ENCODE data around the gene DNAJC6.

Gene DNAJC6

GRCh38 chr1:65309304-65310077 lies at the start of gene DNAJC6:
Gene DNAJC6 (plus strand): TSS chr1:65309543. CDS start chr1:65309746, 203 bp downstream.
- DNase-seq (peak; percentile 13), ATAC-seq (replicated peaks) (peak; percentile 84 to 85)
- Mint-ChIP-seq H3K4me3 (peak within 1 kb of the TSS; percentile 74 to 79), H3K27ac (no peak within 1 kb of the TSS), H3K27me3 (peaks cover 30 to 61% of the 10 kb centered on the region in 2 donors), H3K36me3 (no peaks in the 10 kb centered on the region), H3K4me1 (peaks cover 3 to 4% of the 10 kb centered on the region in 2 donors), H3K9me3 (no peaks in the 10 kb centered on the region)

- peaks cover 12 to 15% of the 10 kb centered on the region in 2 donors for H3K4me1 Mint-ChIP-seq
- peaks cover 18 to 23% of the 10 kb centered on the region in 2 donors for H3K27me3 Mint-ChIP-seq
- no peaks in the 10 kb centered on the region for H3K36me3 Mint-ChIP-seq
- H3K4me3 Mint-ChIP-seq, result no peak overlapping the region
- no peak overlapping the region for H3K27ac Mint-ChIP-seq
- no peaks in the 10 kb centered on the region for H3K9me3 Mint-ChIP-seq
- ATAC-seq (replicated peaks) (no peak), DNase-seq (no peak)
Observed at GRCh38 chr1:65259816-65260215, 49.5 kb upstream of the DNAJC6 start.

GRCh38 chr1:65260851-65261473 lies 48.4 kb upstream of the DNAJC6 start:
- ATAC-seq (replicated peaks), result peak; percentile 50 to 62
- no peak overlapping the region for H3K27ac Mint-ChIP-seq
- DNase-seq, result no peak

GRCh38 chr1:65263286-65263685 lies 46.1 kb upstream of the DNAJC6 start:
- Mint-ChIP-seq H3K27me3 (peaks cover 26 to 40% of the 10 kb centered on the region in 2 donors), H3K4me3 (no peak overlapping the region), H3K9me3 (no peaks in the 10 kb centered on the region), H3K4me1 (peaks cover 6 to 21% of the 10 kb centered on the region in 2 donors), H3K36me3 (no peaks in the 10 kb centered on the region), H3K27ac (no peak overlapping the region)
- DNase-seq, result no peak
- ATAC-seq (replicated peaks), result no peak

More at GRCh38 chr1:65260851-65261473, 48.4 kb upstream of the DNAJC6 start:
- peaks cover 6 to 16% of the 10 kb centered on the region in 2 donors for H3K4me1 Mint-ChIP-seq
- peaks cover 12 to 17% of the 10 kb centered on the region in 2 donors for H3K27me3 Mint-ChIP-seq
- no peaks in the 10 kb centered on the region for H3K36me3 Mint-ChIP-seq
- no peaks in the 10 kb centered on the region for H3K9me3 Mint-ChIP-seq
- H3K4me3 Mint-ChIP-seq, result no peak overlapping the region

- Mint-ChIP-seq H3K9me3 (no peaks in the 10 kb centered on the region), H3K27ac (no peak overlapping the region), H3K27me3 (peaks cover 26 to 45% of the 10 kb centered on the region in 2 donors), H3K4me1 (peaks cover 6 to 21% of the 10 kb centered on the region in 2 donors), H3K4me3 (peak overlapping the region; percentile 29 to 64), H3K36me3 (no peaks in the 10 kb centered on the region)
- ATAC-seq (replicated peaks) (no peak), DNase-seq (no peak)
Observed at GRCh38 chr1:65264197-65264929, 45.0 kb upstream of the DNAJC6 start.

- peaks cover 6 to 21% of the 10 kb centered on the region in 2 donors for H3K4me1 Mint-ChIP-seq
- no peak overlapping the region for H3K27ac Mint-ChIP-seq
- H3K27me3 Mint-ChIP-seq, result peaks cover 31 to 50% of the 10 kb centered on the region in 2 donors
- H3K36me3 Mint-ChIP-seq, result no peaks in the 10 kb centered on the region
- H3K9me3 Mint-ChIP-seq, result no peaks in the 10 kb centered on the region
- DNase-seq, result no peak
- peak overlapping the region; percentile 72 to 82 for H3K4me3 Mint-ChIP-seq
- ATAC-seq (replicated peaks), result no peak
Observed at GRCh38 chr1:65265296-65265650, 44.1 kb upstream of the DNAJC6 start.

GRCh38 chr1:65265651-65266351 lies 43.5 kb upstream of the DNAJC6 start:
- ATAC-seq (replicated peaks) (peak; percentile 45 to 57), DNase-seq (no peak)
- H3K4me3 Mint-ChIP-seq, result peak overlapping the region; percentile 72 to 82
- H3K27me3 Mint-ChIP-seq, result peaks cover 31 to 50% of the 10 kb centered on the region in 2 donors
- peaks cover 6 to 21% of the 10 kb centered on the region in 2 donors for H3K4me1 Mint-ChIP-seq
- no peaks in the 10 kb centered on the region for H3K36me3 Mint-ChIP-seq
- no peak overlapping the region for H3K27ac Mint-ChIP-seq
- H3K9me3 Mint-ChIP-seq, result no peaks in the 10 kb centered on the region

GRCh38 chr1:65266476-65266875 lies 42.9 kb upstream of the DNAJC6 start:
- Mint-ChIP-seq H3K4me3 (peak overlapping the region; percentile 72 to 82), H3K27ac (no peak overlapping the region), H3K27me3 (peaks cover 31 to 50% of the 10 kb centered on the region in 2 donors), H3K36me3 (no peaks in the 10 kb centered on the region), H3K9me3 (no peaks in the 10 kb centered on the region), H3K4me1 (peaks cover 4 to 21% of the 10 kb centered on the region in 2 donors)
- ATAC-seq (replicated peaks), result no peak
- DNase-seq, result no peak

GRCh38 chr1:65267271-65267670 lies 42.1 kb upstream of the DNAJC6 start:
- Mint-ChIP-seq H3K4me1 (peaks cover 4 to 21% of the 10 kb centered on the region in 2 donors), H3K27me3 (peaks cover 31 to 50% of the 10 kb centered on the region in 2 donors), H3K36me3 (no peaks in the 10 kb centered on the region), H3K4me3 (no peak overlapping the region), H3K9me3 (no peaks in the 10 kb centered on the region), H3K27ac (no peak overlapping the region)
- no peak for ATAC-seq (replicated peaks)
- no peak for DNase-seq

- ATAC-seq (replicated peaks) (no peak), DNase-seq (no peak)
- no peak overlapping the region for H3K4me3 Mint-ChIP-seq
- H3K36me3 Mint-ChIP-seq, result no peaks in the 10 kb centered on the region
- H3K9me3 Mint-ChIP-seq, result no peaks in the 10 kb centered on the region
- peaks cover 31 to 50% of the 10 kb centered on the region in 2 donors for H3K27me3 Mint-ChIP-seq
- H3K27ac Mint-ChIP-seq, result no peak overlapping the region
- H3K4me1 Mint-ChIP-seq, result peaks cover 4 to 21% of the 10 kb centered on the region in 2 donors
Observed at GRCh38 chr1:65267683-65268082, 41.7 kb upstream of the DNAJC6 start.

GRCh38 chr1:65269612-65270011 lies 39.7 kb upstream of the DNAJC6 start:
- H3K4me3 Mint-ChIP-seq, result no peak overlapping the region
- ATAC-seq (replicated peaks) (no peak), DNase-seq (no peak)
- peaks cover 20 to 45% of the 10 kb centered on the region in 2 donors for H3K27me3 Mint-ChIP-seq
- H3K27ac Mint-ChIP-seq, result no peak overlapping the region
- no peaks in the 10 kb centered on the region for H3K9me3 Mint-ChIP-seq
- no peaks in the 10 kb centered on the region for H3K36me3 Mint-ChIP-seq
- peaks cover 1 to 17% of the 10 kb centered on the region in 2 donors for H3K4me1 Mint-ChIP-seq

- Mint-ChIP-seq H3K36me3 (no peaks in the 10 kb centered on the region), H3K27ac (no peak overlapping the region), H3K4me3 (no peak overlapping the region), H3K9me3 (no peaks in the 10 kb centered on the region), H3K4me1 (no peaks in the 10 kb centered on the region), H3K27me3 (peaks cover 4 to 22% of the 10 kb centered on the region in 2 donors)
- DNase-seq (no peak), ATAC-seq (replicated peaks) (no peak)
Observed at GRCh38 chr1:65276197-65276939, 33.0 kb upstream of the DNAJC6 start.

- Mint-ChIP-seq H3K27me3 (peaks cover 4 to 22% of the 10 kb centered on the region in 2 donors), H3K4me3 (no peak overlapping the region), H3K27ac (no peak overlapping the region), H3K4me1 (no peaks in the 10 kb centered on the region), H3K9me3 (no peaks in the 10 kb centered on the region), H3K36me3 (no peaks in the 10 kb centered on the region)
- ATAC-seq (replicated peaks) (no peak), DNase-seq (no peak)
Observed at GRCh38 chr1:65277605-65278347, 31.6 kb upstream of the DNAJC6 start.
